ENCODE results near the gene SNAI3.

Gene SNAI3

DNA sequence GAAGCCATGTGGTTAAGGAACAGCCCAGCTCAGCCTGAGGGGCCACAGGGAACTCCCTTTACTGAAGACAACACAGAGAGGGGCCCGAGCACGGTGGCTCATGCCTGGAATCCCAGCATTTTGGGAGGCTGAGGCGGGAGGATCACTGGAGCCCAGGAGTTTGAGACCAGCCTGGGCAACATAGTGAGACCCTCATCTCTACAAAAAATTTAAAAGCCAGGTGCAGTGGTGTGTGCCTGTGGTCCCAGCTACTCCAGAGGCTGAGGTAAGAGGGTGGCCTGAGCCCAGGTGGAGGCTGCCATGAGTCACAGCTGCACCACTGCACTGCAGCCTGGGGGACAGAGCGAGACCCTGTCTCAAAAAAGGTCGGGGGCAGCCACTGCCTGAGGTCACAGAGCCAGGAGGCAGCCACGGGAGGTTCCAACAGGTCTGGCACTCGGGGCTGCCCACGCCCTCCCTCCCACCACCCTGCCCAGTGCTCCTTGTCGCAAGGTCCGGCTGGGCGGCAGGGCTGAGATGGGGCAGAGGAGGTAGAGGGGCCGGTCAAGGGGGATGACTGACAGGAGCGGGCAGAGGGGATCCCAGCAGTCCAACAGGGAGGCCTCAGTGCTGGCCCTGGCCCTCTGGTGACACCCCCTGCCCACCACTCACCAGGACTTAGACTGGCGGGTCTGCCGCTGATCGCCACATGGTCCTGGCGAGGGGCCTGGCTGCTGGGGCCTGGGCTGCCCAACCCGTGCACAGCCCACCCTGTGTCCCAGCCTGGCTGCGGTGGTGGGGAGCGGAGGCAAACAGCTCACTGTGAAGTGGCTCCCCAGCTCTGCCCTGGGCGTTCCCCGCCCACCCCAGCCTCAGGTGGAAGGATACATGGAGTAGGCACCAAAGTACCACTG, 38.9 kb downstream of the SNAI3 start (continued):
- TF ChIP-seq, protein P1, sequence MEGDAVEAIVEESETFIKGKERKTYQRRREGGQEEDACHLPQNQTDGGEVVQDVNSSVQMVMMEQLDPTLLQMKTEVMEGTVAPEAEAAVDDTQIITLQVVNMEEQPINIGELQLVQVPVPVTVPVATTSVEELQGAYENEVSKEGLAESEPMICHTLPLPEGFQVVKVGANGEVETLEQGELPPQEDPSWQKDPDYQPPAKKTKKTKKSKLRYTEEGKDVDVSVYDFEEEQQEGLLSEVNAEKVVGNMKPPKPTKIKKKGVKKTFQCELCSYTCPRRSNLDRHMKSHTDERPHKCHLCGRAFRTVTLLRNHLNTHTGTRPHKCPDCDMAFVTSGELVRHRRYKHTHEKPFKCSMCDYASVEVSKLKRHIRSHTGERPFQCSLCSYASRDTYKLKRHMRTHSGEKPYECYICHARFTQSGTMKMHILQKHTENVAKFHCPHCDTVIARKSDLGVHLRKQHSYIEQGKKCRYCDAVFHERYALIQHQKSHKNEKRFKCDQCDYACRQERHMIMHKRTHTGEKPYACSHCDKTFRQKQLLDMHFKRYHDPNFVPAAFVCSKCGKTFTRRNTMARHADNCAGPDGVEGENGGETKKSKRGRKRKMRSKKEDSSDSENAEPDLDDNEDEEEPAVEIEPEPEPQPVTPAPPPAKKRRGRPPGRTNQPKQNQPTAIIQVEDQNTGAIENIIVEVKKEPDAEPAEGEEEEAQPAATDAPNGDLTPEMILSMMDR (tag by site-specific recombination; IDR thresholded peaks at IDR 0.05), result no peak
- TF ChIP-seq ZNF571 (tag by site-specific recombination; IDR thresholded peaks at IDR 0.05) (no peak), ZNF394 (tag by site-specific recombination; IDR thresholded peaks at IDR 0.05; ENCODE audit: borderline replicate concordance) (peak; percentile 68; the same call in 1 of the 2 replicates), ZNF785 (tag by site-specific recombination; IDR thresholded peaks at IDR 0.05) (no peak), ZBTB8A (tag by site-specific recombination; IDR thresholded peaks at IDR 0.05) (0 out of 2 replicates have a peak, but pooled peaks have one; percentile 22), ZNF121 (tag by site-specific recombination; IDR thresholded peaks at IDR 0.05) (peak; percentile 84)

DNA sequence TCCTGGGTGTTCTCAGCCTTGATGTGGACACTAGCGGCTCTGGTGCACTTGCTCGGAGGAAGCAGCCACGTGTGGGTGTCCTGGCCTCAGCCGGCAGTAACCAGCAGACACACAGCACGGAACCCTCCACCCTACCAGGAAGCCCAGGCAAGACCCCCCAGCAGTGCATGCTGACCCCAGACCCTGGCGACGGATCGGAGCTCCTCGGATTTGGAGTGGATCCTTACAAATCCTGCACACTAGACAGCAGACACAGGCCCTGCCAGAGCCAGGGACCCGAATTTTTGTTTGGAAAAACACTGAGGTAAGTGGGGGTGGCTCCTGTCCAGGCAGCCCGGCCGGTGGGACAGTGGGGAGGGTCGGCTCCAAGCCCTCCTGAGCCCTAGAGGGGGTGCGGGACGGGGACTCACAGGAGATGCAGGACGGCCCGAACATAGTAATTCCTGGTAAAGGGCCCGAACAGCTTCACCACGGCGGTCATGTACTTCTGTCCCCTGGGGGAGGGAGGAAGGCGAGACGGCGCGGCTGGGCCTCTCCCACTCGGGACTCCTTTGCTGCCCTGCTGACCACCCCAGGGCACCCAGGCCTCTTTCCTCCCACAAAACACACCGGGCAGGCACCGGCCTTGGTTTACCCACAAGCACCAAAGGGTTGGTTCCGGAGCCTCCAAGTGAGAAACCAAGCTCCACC, 39.8 kb downstream of the SNAI3 start:
- Histone ChIP-seq H3K9me3 (ENCODE audit: control insufficient read depth, insufficient read depth, low read depth, low read length) (no peaks in the 10 kb centered on the region), H3K4me3 (ENCODE audit: low read depth, low read length) (no peak overlapping the region), H3K27ac (ENCODE audit: extremely low read depth, low read depth, low read length) (no peak overlapping the region), H3K36me3 (ENCODE audit: control insufficient read depth in 2 of 2, insufficient read depth in 1 of 2, low read length in 2 of 2) (peaks cover 0 to 27% of the 10 kb centered on the region in 2 experiments; a peak in 2 of 3 replicates), H3K4me1 (ENCODE audit: control insufficient read depth, insufficient read depth, low read length) (peaks cover 7% of the 10 kb centered on the region; the same call in 1 of the 2 replicates)
- POLR2A ChIA-PET, result interaction anchor here (0.6 kb wide), 1 partner anchor 545 kb away, joined by 4 read pairs; no protein-coding TSS in a partner anchor
- CTCF ChIA-PET, result interaction anchor here (0.7 kb wide), 1 partner anchor 91 kb away, joined by 3 read pairs; no protein-coding TSS in a partner anchor
- no peak for TF ChIP-seq ZNF138 (tag by site-specific recombination; IDR thresholded peaks at IDR 0.05; ENCODE audit: borderline replicate concordance)
- TF ChIP-seq, protein P2, sequence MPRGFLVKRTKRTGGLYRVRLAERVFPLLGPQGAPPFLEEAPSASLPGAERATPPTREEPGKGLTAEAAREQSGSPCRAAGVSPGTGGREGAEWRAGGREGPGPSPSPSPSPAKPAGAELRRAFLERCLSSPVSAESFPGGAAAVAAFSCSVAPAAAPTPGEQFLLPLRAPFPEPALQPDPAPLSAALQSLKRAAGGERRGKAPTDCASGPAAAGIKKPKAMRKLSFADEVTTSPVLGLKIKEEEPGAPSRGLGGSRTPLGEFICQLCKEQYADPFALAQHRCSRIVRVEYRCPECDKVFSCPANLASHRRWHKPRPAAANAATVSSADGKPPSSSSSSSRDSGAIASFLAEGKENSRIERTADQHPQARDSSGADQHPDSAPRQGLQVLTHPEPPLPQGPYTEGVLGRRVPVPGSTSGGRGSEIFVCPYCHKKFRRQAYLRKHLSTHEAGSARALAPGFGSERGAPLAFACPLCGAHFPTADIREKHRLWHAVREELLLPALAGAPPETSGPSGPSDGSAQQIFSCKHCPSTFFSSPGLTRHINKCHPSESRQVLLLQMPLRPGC (tag by site-specific recombination; IDR thresholded peaks at IDR 0.05), result no peak
- TF ChIP-seq, protein P3, sequence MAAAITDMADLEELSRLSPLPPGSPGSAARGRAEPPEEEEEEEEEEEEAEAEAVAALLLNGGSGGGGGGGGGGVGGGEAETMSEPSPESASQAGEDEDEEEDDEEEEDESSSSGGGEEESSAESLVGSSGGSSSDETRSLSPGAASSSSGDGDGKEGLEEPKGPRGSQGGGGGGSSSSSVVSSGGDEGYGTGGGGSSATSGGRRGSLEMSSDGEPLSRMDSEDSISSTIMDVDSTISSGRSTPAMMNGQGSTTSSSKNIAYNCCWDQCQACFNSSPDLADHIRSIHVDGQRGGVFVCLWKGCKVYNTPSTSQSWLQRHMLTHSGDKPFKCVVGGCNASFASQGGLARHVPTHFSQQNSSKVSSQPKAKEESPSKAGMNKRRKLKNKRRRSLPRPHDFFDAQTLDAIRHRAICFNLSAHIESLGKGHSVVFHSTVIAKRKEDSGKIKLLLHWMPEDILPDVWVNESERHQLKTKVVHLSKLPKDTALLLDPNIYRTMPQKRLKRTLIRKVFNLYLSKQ (tag by site-specific recombination; IDR thresholded peaks at IDR 0.05; ENCODE audit: borderline replicate concordance), result no peak
- TF ChIP-seq, protein P4, sequence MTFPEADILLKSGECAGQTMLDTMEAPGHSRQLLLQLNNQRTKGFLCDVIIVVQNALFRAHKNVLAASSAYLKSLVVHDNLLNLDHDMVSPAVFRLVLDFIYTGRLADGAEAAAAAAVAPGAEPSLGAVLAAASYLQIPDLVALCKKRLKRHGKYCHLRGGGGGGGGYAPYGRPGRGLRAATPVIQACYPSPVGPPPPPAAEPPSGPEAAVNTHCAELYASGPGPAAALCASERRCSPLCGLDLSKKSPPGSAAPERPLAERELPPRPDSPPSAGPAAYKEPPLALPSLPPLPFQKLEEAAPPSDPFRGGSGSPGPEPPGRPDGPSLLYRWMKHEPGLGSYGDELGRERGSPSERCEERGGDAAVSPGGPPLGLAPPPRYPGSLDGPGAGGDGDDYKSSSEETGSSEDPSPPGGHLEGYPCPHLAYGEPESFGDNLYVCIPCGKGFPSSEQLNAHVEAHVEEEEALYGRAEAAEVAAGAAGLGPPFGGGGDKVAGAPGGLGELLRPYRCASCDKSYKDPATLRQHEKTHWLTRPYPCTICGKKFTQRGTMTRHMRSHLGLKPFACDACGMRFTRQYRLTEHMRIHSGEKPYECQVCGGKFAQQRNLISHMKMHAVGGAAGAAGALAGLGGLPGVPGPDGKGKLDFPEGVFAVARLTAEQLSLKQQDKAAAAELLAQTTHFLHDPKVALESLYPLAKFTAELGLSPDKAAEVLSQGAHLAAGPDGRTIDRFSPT (tag by site-specific recombination; IDR thresholded peaks at IDR 0.05), result no peak
- TF ChIP-seq ZNF121 (tag by site-specific recombination; IDR thresholded peaks at IDR 0.05), result no peak
- TF ChIP-seq, protein P5, sequence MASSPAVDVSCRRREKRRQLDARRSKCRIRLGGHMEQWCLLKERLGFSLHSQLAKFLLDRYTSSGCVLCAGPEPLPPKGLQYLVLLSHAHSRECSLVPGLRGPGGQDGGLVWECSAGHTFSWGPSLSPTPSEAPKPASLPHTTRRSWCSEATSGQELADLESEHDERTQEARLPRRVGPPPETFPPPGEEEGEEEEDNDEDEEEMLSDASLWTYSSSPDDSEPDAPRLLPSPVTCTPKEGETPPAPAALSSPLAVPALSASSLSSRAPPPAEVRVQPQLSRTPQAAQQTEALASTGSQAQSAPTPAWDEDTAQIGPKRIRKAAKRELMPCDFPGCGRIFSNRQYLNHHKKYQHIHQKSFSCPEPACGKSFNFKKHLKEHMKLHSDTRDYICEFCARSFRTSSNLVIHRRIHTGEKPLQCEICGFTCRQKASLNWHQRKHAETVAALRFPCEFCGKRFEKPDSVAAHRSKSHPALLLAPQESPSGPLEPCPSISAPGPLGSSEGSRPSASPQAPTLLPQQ (tag by site-specific recombination; IDR thresholded peaks at IDR 0.05), result no peak
- no peak for TF ChIP-seq ZBTB21 (tag by site-specific recombination; IDR thresholded peaks at IDR 0.05)
- TF ChIP-seq ZIC2 (tag by site-specific recombination; IDR thresholded peaks at IDR 0.05), result no peak
- no peak for TF ChIP-seq ZNF548 (tag by site-specific recombination; IDR thresholded peaks at IDR 0.05)
